ENCODE measurements around the gene COBLL1. TPM values are rescaled to one million over a fixed set of nuclear protein-coding genes. Genes with fewer than 3 reads are reported as not detected.

Gene COBLL1
- total RNA-seq, 4 donors from 2014 or later = 43.2 to 97.3 (median 68.6) TPM

GRCh38 chr2:164843346-164843911 lies 1.8 kb upstream of the COBLL1 start:
- DNase-seq (ENCODE audit: low spot score in 2 of 2) = no peak
- TF ChIP-seq POLR2A (IDR thresholded peaks at IDR 0.05) (no peak), CTCF (IDR thresholded peaks at IDR 0.05) (no peak)
- intact Hi-C loops (cut with DNase I; ENCODE audit: low total_unique reads) = no loop called here

DNA sequence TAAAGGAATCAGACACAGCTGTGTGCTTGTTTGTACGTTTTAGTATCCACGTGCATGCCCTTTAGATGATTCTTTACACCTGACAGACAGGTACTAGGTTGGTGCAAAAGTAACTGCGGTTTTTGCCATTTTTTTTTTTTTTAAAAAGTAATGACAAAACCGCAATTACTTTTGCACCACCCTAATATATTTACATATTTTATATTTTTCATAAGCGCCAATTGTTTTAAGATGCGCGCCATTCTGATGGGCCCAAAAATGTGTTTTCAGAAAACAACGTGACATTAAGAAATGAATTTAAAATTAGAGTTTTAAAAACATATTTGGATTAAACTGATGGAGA lies 972 bp upstream of the COBLL1 start:
- intact Hi-C loops (cut with DNase I; ENCODE audit: low total_unique reads) = no loop called here
- TF ChIP-seq POLR2A (IDR thresholded peaks at IDR 0.05) = no peak
- TF ChIP-seq CTCF (IDR thresholded peaks at IDR 0.05) = no peak
- H3K4me3 ChIP-seq (ENCODE audit: low read depth, poor library complexity, severe bottlenecking) = no peak overlapping the region
- WGBS, 2 donors = 44 to 49% methylated on average over 8 of the region's 8 CpGs
- no peak for DNase-seq (ENCODE audit: low spot score in 2 of 2)

More at GRCh38 chr2:164843346-164843911, 1.8 kb upstream of the COBLL1 start:
- no peak overlapping the region for H3K4me3 ChIP-seq (ENCODE audit: low read depth, poor library complexity, severe bottlenecking)
- whole genome bisulfite sequencing, 2 donors = 57 to 71% methylated on average over 1 of the region's 1 CpG

GRCh38 chr2:164840930-164841718 lies 499 bp downstream of the COBLL1 start:
- DNase-seq (ENCODE audit: low spot score in 2 of 2) = peak; percentile 46 to 92
- intact Hi-C loops (cut with DNase I; ENCODE audit: low total_unique reads) = no loop called here
- 0 to 1% methylated on average over 21 to 60 of the region's 90 CpGs for WGBS, 2 donors
- no peak for TF ChIP-seq POLR2A (IDR thresholded peaks at IDR 0.05)
- no peak for TF ChIP-seq CTCF (IDR thresholded peaks at IDR 0.05)
- H3K4me3 ChIP-seq (ENCODE audit: low read depth, poor library complexity, severe bottlenecking) = peak overlapping the region; percentile 74

DNA sequence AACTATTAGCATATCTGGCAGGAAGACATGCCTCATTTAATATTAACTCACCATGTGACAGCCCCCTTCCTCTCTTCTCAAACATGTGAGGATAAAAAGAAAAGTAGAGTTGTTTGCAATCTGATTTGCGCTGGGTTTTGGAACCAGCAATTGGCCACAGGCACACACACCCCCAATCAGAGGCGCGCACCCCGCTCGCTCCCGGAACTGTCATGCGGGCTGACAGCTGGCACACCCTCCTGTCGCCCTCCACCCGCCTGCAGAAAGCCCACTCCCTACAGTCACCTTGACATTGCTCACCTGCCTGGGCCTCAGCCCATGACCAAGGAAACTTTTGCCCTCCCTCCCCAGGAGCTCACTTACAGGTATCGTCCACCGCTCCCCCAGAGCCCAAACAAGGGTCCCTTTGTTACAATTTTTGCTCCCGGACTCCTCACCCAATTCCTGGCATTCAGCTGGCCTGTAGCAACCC lies 1.1 kb downstream of the COBLL1 start:
- peak overlapping the region; percentile 74 for H3K4me3 ChIP-seq (ENCODE audit: low read depth, poor library complexity, severe bottlenecking)
- intact Hi-C loops (cut with DNase I; ENCODE audit: low total_unique reads) = no loop called here
- TF ChIP-seq CTCF (IDR thresholded peaks at IDR 0.05) (no peak), POLR2A (IDR thresholded peaks at IDR 0.05) (no peak)
- 1 to 3% methylated on average over 12 of the region's 12 CpGs for WGBS, 2 donors
- peak; percentile 51 to 89 for DNase-seq (ENCODE audit: low spot score in 2 of 2)

- DNase-seq (ENCODE audit: low spot score in 2 of 2) = peak in 1 of 2 donors; percentile 71
- WGBS, 2 donors = 2% methylated on average over 8 of the region's 8 CpGs
- TF ChIP-seq POLR2A (IDR thresholded peaks at IDR 0.05) (no peak), CTCF (IDR thresholded peaks at IDR 0.05) (no peak)
- H3K4me3 ChIP-seq (ENCODE audit: low read depth, poor library complexity, severe bottlenecking) = peak overlapping the region; percentile 74
- intact Hi-C loops (cut with DNase I; ENCODE audit: low total_unique reads) = no loop called here
Measured at GRCh38 chr2:164839914-164840457, 1.6 kb downstream of the COBLL1 start.

Measured in lower leg skin (tissue), 4 donors.